ENCODE measurements around the gene GAP43. TPM values are rescaled to one million over a fixed set of nuclear protein-coding genes. Genes with fewer than 3 reads are reported as not detected.

Gene GAP43
- total and polyA plus RNA-seq, 2 of the 13 experiments (the other 11 are each of a cell fraction or from before 2014, with no cell fraction given), result not detected

- TF ChIP-seq MAFF (IDR thresholded peaks at IDR 0.05; ENCODE audit: low read depth, low read length) (no peak), MAFK (conservative IDR thresholded peaks at IDR 0.05 in 1 of 2, IDR thresholded peaks at IDR 0.05 in 1 of 2; ENCODE audit: low read length in 2 of 2) (no peak), ZNF546 (CRISPR knock-in tag; conservative IDR thresholded peaks at IDR 0.05) (no peak), ZBTB21 (CRISPR knock-in tag; IDR thresholded peaks at IDR 0.05) (no peak), SMARCE1 (IDR thresholded peaks at IDR 0.05; ENCODE audit: borderline replicate concordance) (no peak), KDM2A (CRISPR knock-in tag; IDR thresholded peaks at IDR 0.05; ENCODE audit: borderline replicate concordance, low read depth) (no peak)
- TF ChIP-seq, protein P1, sequence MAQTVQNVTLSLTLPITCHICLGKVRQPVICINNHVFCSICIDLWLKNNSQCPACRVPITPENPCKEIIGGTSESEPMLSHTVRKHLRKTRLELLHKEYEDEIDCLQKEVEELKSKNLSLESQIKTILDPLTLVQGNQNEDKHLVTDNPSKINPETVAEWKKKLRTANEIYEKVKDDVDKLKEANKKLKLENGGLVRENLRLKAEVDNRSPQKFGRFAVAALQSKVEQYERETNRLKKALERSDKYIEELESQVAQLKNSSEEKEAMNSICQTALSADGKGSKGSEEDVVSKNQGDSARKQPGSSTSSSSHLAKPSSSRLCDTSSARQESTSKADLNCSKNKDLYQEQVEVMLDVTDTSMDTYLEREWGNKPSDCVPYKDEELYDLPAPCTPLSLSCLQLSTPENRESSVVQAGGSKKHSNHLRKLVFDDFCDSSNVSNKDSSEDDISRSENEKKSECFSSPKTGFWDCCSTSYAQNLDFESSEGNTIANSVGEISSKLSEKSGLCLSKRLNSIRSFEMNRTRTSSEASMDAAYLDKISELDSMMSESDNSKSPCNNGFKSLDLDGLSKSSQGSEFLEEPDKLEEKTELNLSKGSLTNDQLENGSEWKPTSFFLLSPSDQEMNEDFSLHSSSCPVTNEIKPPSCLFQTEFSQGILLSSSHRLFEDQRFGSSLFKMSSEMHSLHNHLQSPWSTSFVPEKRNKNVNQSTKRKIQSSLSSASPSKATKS (CRISPR knock-in tag; IDR thresholded peaks at IDR 0.05), result no peak
- Histone ChIP-seq H3K79me2 (ENCODE audit: insufficient read depth, low read length) (no peaks in the 10 kb centered on the region), H3K36me3 (replicated peaks in 1 of 2; ENCODE audit: control insufficient read depth in 1 of 2, insufficient read depth in 2 of 2, low read length in 2 of 2) (no peaks in the 10 kb centered on the region), H3K9me3 (ENCODE audit: low read length) (no peaks in the 10 kb centered on the region), H3K4me1 (ENCODE audit: insufficient read depth, low read length) (peaks cover 34% of the 10 kb centered on the region), H3K27me3 (ENCODE audit: control insufficient read depth in 1 of 2, insufficient read depth in 2 of 2, low read length in 2 of 2) (no peaks in the 10 kb centered on the region; a peak in 1 of 5 replicates), H3K4me2 (ENCODE audit: low read depth, low read length) (no peak overlapping the region), H2AFZ (ENCODE audit: low read length) (no peak overlapping the region), H3K9ac (ENCODE audit: insufficient read depth, low read depth, low read length) (no peak overlapping the region), H4K20me1 (ENCODE audit: insufficient read depth, low read length) (no peaks in the 10 kb centered on the region), H3K4me3 (replicated peaks in 1 of 3; ENCODE audit: insufficient read depth in 1 of 3, low read depth in 2 of 3, low read length in 3 of 3) (no peak overlapping the region), H3K27ac (ENCODE audit: extremely low read length, insufficient read depth, low read length) (no peak overlapping the region)
- in situ Hi-C loops (cut with HindIII; ENCODE audit: extremely low pct_ligation_motif_present, low pct_unique_long_range_greater_than_20kb), result no loop called here
- WGBS (ENCODE audit: low lambda C conversion rate), result 96% methylated on average over 3 of the region's 3 CpGs
- ChIA-PET POLR2A (no interaction called here), CTCF (ENCODE audit: low intra/inter-chr PET ratio, low total read pairs) (no interaction called here)
- DNase-seq (ENCODE audit: low spot score) (no peak), FAIRE-seq (no peak), ATAC-seq (no peak)
- intact Hi-C loops (cut with micrococcal nuclease; ENCODE audit: unreplicated experiment), result loop anchor here (5.0 kb wide), 1 partner anchor 73 kb away; no protein-coding TSS in a partner anchor
- BruUV-seq (replicated peaks), result no TSS peak
Measured at GRCh38 chr3:115709093-115709492, 85.8 kb downstream of the GAP43 start.

GRCh38 chr3:115709931-115710330, 86.6 kb downstream of the GAP43 start:
- 95% methylated on average over 3 of the region's 3 CpGs for WGBS (ENCODE audit: low lambda C conversion rate)
- Histone ChIP-seq H3K27ac (ENCODE audit: extremely low read length, insufficient read depth, low read length) (no peak overlapping the region), H3K9ac (ENCODE audit: insufficient read depth, low read depth, low read length) (no peak overlapping the region), H3K4me3 (replicated peaks in 1 of 3; ENCODE audit: insufficient read depth in 1 of 3, low read depth in 2 of 3, low read length in 3 of 3) (no peak overlapping the region), H3K36me3 (replicated peaks in 1 of 2; ENCODE audit: control insufficient read depth in 1 of 2, insufficient read depth in 2 of 2, low read length in 2 of 2) (no peaks in the 10 kb centered on the region), H3K79me2 (ENCODE audit: insufficient read depth, low read length) (no peaks in the 10 kb centered on the region), H3K4me1 (ENCODE audit: insufficient read depth, low read length) (peaks cover 31% of the 10 kb centered on the region), H3K27me3 (ENCODE audit: control insufficient read depth in 1 of 2, insufficient read depth in 2 of 2, low read length in 2 of 2) (no peaks in the 10 kb centered on the region; a peak in 1 of 5 replicates), H4K20me1 (ENCODE audit: insufficient read depth, low read length) (no peaks in the 10 kb centered on the region), H3K9me3 (ENCODE audit: low read length) (no peaks in the 10 kb centered on the region), H3K4me2 (ENCODE audit: low read depth, low read length) (no peak overlapping the region), H2AFZ (ENCODE audit: low read length) (no peak overlapping the region)
- intact Hi-C loops (cut with micrococcal nuclease; ENCODE audit: unreplicated experiment) (loop anchor here (5.0 kb wide), 1 partner anchor 72 kb away; no protein-coding TSS in a partner anchor), in situ Hi-C loops (cut with HindIII; ENCODE audit: extremely low pct_ligation_motif_present, low pct_unique_long_range_greater_than_20kb) (no loop called here)
- FAIRE-seq (no peak), ATAC-seq (no peak), DNase-seq (ENCODE audit: low spot score) (no peak)
- no TSS peak for BruUV-seq (replicated peaks)
- ChIA-PET POLR2A (no interaction called here), CTCF (ENCODE audit: low intra/inter-chr PET ratio, low total read pairs) (no interaction called here)
- TF ChIP-seq, protein P2, sequence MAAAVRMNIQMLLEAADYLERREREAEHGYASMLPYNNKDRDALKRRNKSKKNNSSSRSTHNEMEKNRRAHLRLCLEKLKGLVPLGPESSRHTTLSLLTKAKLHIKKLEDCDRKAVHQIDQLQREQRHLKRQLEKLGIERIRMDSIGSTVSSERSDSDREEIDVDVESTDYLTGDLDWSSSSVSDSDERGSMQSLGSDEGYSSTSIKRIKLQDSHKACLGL (CRISPR knock-in tag; IDR thresholded peaks at IDR 0.05), result no peak
- no peak for TF ChIP-seq TBX2 (CRISPR knock-in tag; IDR thresholded peaks at IDR 0.05; ENCODE audit: borderline replicate concordance)
- no peak for TF ChIP-seq SOX5 (CRISPR knock-in tag; IDR thresholded peaks at IDR 0.05; ENCODE audit: borderline replicate concordance)
- no peak for TF ChIP-seq TAF1 (CRISPR knock-in tag; IDR thresholded peaks at IDR 0.05)
- no peak for TF ChIP-seq NCOA1 (CRISPR knock-in tag; IDR thresholded peaks at IDR 0.05)
- no peak for TF ChIP-seq BCL6 (CRISPR knock-in tag; IDR thresholded peaks at IDR 0.05)
